Measurements from ENCODE around the gene NAA30.
"Not testable (repeated sequence)": the region's sequence is repeated elsewhere in the genome, so short reads cannot be mapped to it uniquely, and the experiment has no call there.

NAA30 gene

GRCh38 chr14:57390037-57390805, at the start of gene NAA30:
NAA30 (plus strand) TSS chr14:57390586; CDS start chr14:57390958, 372 bp downstream.
- peak; percentile 92 for DNase-seq
- in situ Hi-C loops (cut with MboI; ENCODE audit: low pct_unique_long_range_greater_than_20kb, low sequenced_read_pairs): no loop called here

GRCh38 chr14:57343545-57344297, 46.7 kb upstream of the NAA30 start:
- DNase-seq; in situ Hi-C loops (cut with MboI; ENCODE audit: low pct_unique_long_range_greater_than_20kb, low sequenced_read_pairs): not testable (repeated sequence)

- in situ Hi-C loops (cut with MboI; ENCODE audit: low pct_unique_long_range_greater_than_20kb, low sequenced_read_pairs): no loop called here
- DNase-seq: no peak
These were observed 45.3 kb upstream of the NAA30 start for GRCh38 chr14:57345106-57345505.

- no peak for DNase-seq
- in situ Hi-C loops (cut with MboI; ENCODE audit: low pct_unique_long_range_greater_than_20kb, low sequenced_read_pairs): no loop called here
These were observed 43.6 kb upstream of the NAA30 start for GRCh38 chr14:57346741-57347140.

- in situ Hi-C loops (cut with MboI; ENCODE audit: low pct_unique_long_range_greater_than_20kb, low sequenced_read_pairs): no loop called here
- DNase-seq: no peak
These were observed 37.8 kb upstream of the NAA30 start for GRCh38 chr14:57352396-57353170.

GRCh38 chr14:57355081-57355800, 35.1 kb upstream of the NAA30 start:
- DNase-seq: no peak
- in situ Hi-C loops (cut with MboI; ENCODE audit: low pct_unique_long_range_greater_than_20kb, low sequenced_read_pairs): no loop called here

- in situ Hi-C loops (cut with MboI; ENCODE audit: low pct_unique_long_range_greater_than_20kb, low sequenced_read_pairs): no loop called here
- no peak for DNase-seq
These were observed 28.0 kb upstream of the NAA30 start for GRCh38 chr14:57362361-57362760.

- in situ Hi-C loops (cut with MboI; ENCODE audit: low pct_unique_long_range_greater_than_20kb, low sequenced_read_pairs): no loop called here
- DNase-seq: no peak
These were observed 25.5 kb upstream of the NAA30 start for GRCh38 chr14:57364659-57365450.

- DNase-seq; in situ Hi-C loops (cut with MboI; ENCODE audit: low pct_unique_long_range_greater_than_20kb, low sequenced_read_pairs): not testable (repeated sequence)
These were observed 20.2 kb upstream of the NAA30 start for GRCh38 chr14:57370187-57370586.

GRCh38 chr14:57371013-57371412, 19.4 kb upstream of the NAA30 start:
- in situ Hi-C loops (cut with MboI; ENCODE audit: low pct_unique_long_range_greater_than_20kb, low sequenced_read_pairs): no loop called here

GRCh38 chr14:57375156-57375555, 15.2 kb upstream of the NAA30 start:
- in situ Hi-C loops (cut with MboI; ENCODE audit: low pct_unique_long_range_greater_than_20kb, low sequenced_read_pairs): no loop called here
- DNase-seq: no peak

More at GRCh38 chr14:57371013-57371412, 19.4 kb upstream of the NAA30 start:
- no peak for DNase-seq

- no peak for DNase-seq
- in situ Hi-C loops (cut with MboI; ENCODE audit: low pct_unique_long_range_greater_than_20kb, low sequenced_read_pairs): no loop called here
These were observed 11.7 kb upstream of the NAA30 start for GRCh38 chr14:57378661-57379060.

GRCh38 chr14:57380935-57381334, 9.5 kb upstream of the NAA30 start:
- in situ Hi-C loops (cut with MboI; ENCODE audit: low pct_unique_long_range_greater_than_20kb, low sequenced_read_pairs): no loop called here
- no peak for DNase-seq

GRCh38 chr14:57382283-57382682, 8.1 kb upstream of the NAA30 start:
- in situ Hi-C loops (cut with MboI; ENCODE audit: low pct_unique_long_range_greater_than_20kb, low sequenced_read_pairs): no loop called here
- no peak for DNase-seq

GRCh38 chr14:57383125-57383745, 7.2 kb upstream of the NAA30 start:
- in situ Hi-C loops (cut with MboI; ENCODE audit: low pct_unique_long_range_greater_than_20kb, low sequenced_read_pairs): no loop called here
- DNase-seq: no peak

GRCh38 chr14:57388067-57388466, 2.3 kb upstream of the NAA30 start:
- peak; percentile 12 for DNase-seq
- in situ Hi-C loops (cut with MboI; ENCODE audit: low pct_unique_long_range_greater_than_20kb, low sequenced_read_pairs): no loop called here

GRCh38 chr14:57389646-57390036, 745 bp upstream of the NAA30 start:
- in situ Hi-C loops (cut with MboI; ENCODE audit: low pct_unique_long_range_greater_than_20kb, low sequenced_read_pairs): no loop called here
- no peak for DNase-seq
